KMS-11 (cell line): Measurements from ENCODE around the gene RASGRP2.

Experiments used
- H2AFZ ChIP-seq: fragments of 200-600 bp; sonication (generic); 2 replicates; pipeline ENCODE4 v1.6.1; 2016; ENCODE audit warnings: antibody characterized with exemption, mixed run types, low read depth
- H3K27ac ChIP-seq: fragments of 200-600 bp; sonication (generic); 2 replicates; pipeline ENCODE4 v1.6.1; 2016; ENCODE audit warnings: mild to moderate bottlenecking, mixed run types
- H3K27me3 ChIP-seq: fragments of 200-600 bp; sonication (generic); 2 replicates; pipeline ENCODE4 v1.6.1; 2017; ENCODE audit warnings: mild to moderate bottlenecking, low read depth, mixed run types, moderate library complexity; ENCODE audit not compliant: insufficient read depth
- H3K36me3 ChIP-seq: fragments of 200-600 bp; sonication (generic); 2 replicates; pipeline ENCODE4 v1.6.1; 2017; ENCODE audit warnings: mild to moderate bottlenecking, mixed run types; ENCODE audit not compliant: insufficient read depth
- H3K4me1 ChIP-seq: fragments of 200-600 bp; sonication (generic); 2 replicates; pipeline ENCODE4 v1.6.1; 2016; ENCODE audit warnings: mild to moderate bottlenecking, low read depth, mixed run types; ENCODE audit not compliant: poor library complexity, severe bottlenecking
- H3K4me2 ChIP-seq: fragments of 200-600 bp; sonication (generic); 2 replicates; pipeline ENCODE4 v1.7.0; 2016; ENCODE audit warnings: mild to moderate bottlenecking, mixed run types
- H3K4me3 ChIP-seq: fragments of 200-600 bp; sonication (generic); IDR thresholded peaks from 2 replicates; pipeline ENCODE4 v1.6.1; 2017; ENCODE audit warnings: low read depth, low read length, mixed read lengths; ENCODE audit not compliant: insufficient read depth
- H3K79me2 ChIP-seq: fragments of 200-600 bp; sonication (generic); 2 replicates; pipeline ENCODE4 v1.6.1; 2016; ENCODE audit warnings: low read depth, mixed run types; ENCODE audit not compliant: insufficient read depth
- H3K9ac ChIP-seq: fragments of 200-600 bp; sonication (generic); 2 replicates; pipeline ENCODE4 v1.6.1; 2016; ENCODE audit warnings: mild to moderate bottlenecking, mixed run types
- H4K20me1 ChIP-seq: fragments of 200-600 bp; sonication (generic); 2 replicates; pipeline ENCODE4 v1.6.1; 2016; ENCODE audit warnings: mild to moderate bottlenecking, mixed run types; ENCODE audit not compliant: insufficient read depth
- TF ChIP-seq, protein P1 (sequence below): fragments of 200-600 bp; sonication (generic); conservative IDR thresholded peaks from 2 replicates; pipeline ENCODE4 v1.6.1; 2017; ENCODE audit warnings: low read depth, mild to moderate bottlenecking, antibody characterized with exemption, low read length, moderate library complexity, mixed read lengths

RASGRP2 gene

DNA sequence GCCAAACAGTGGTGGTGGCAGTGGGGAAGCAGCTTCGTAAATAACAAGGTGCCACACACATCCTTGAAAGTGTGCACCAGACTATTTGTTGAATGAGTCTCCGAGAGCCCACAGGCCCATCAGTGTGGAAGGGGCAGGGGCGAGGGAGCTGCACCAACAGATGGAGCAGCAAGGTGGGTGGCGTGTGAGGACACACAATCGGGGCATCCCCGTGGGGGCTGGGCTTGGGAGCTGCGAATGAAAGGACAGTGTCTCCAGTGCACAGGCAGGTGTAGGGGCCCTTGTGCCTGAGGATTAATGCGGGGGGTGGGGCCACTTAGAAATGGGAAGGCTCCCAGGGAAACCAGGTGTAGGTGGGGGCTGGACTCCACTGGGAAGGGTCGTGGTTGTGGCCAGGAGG lies 23.8 kb downstream of the RASGRP2 start:
- Histone ChIP-seq H3K4me2 (no peak overlapping the region), H2AFZ (no peak overlapping the region), H3K27me3 (peaks cover 76% of the 10 kb centered on the region), H3K79me2 (no peaks in the 10 kb centered on the region), H4K20me1 (no peaks in the 10 kb centered on the region), H3K36me3 (no peaks in the 10 kb centered on the region), H3K4me1 (peaks cover 8% of the 10 kb centered on the region), H3K9ac (no peak overlapping the region), H3K27ac (no peak overlapping the region), H3K4me3 (no peak overlapping the region)
- TF ChIP-seq, protein P1, sequence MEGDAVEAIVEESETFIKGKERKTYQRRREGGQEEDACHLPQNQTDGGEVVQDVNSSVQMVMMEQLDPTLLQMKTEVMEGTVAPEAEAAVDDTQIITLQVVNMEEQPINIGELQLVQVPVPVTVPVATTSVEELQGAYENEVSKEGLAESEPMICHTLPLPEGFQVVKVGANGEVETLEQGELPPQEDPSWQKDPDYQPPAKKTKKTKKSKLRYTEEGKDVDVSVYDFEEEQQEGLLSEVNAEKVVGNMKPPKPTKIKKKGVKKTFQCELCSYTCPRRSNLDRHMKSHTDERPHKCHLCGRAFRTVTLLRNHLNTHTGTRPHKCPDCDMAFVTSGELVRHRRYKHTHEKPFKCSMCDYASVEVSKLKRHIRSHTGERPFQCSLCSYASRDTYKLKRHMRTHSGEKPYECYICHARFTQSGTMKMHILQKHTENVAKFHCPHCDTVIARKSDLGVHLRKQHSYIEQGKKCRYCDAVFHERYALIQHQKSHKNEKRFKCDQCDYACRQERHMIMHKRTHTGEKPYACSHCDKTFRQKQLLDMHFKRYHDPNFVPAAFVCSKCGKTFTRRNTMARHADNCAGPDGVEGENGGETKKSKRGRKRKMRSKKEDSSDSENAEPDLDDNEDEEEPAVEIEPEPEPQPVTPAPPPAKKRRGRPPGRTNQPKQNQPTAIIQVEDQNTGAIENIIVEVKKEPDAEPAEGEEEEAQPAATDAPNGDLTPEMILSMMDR = no peak

DNA sequence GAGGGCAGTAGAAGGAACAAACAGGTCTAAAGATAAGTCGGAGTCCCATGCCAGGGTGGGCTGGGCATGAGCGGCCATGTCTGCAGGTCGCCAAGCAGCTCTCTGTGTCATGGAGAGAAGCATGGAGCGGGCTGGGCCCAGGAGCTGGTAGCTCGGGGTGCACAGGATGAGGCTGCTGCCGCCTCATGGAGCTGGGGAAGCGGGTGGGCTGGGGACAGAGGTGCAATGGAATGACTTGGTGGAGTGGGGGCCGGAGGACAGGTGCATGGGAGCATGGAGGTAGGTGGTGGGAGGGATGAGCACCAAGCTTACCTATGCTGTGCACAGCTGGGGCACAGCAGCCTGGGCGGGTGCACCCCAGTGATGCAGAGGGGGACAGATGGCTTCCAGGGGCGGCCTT lies 24.5 kb downstream of the RASGRP2 start:
- H3K27ac ChIP-seq = no peak overlapping the region
- H3K79me2 ChIP-seq = no peaks in the 10 kb centered on the region
- H3K27me3 ChIP-seq = peaks cover 80% of the 10 kb centered on the region
- H2AFZ ChIP-seq = no peak overlapping the region
- H3K4me3 ChIP-seq = no peak overlapping the region
- H3K4me1 ChIP-seq = peaks cover 8% of the 10 kb centered on the region
- no peaks in the 10 kb centered on the region for H3K36me3 ChIP-seq
- H3K9ac ChIP-seq = no peak overlapping the region
- H4K20me1 ChIP-seq = no peaks in the 10 kb centered on the region
- H3K4me2 ChIP-seq = no peak overlapping the region
- TF ChIP-seq, protein P1 = no peak

DNA sequence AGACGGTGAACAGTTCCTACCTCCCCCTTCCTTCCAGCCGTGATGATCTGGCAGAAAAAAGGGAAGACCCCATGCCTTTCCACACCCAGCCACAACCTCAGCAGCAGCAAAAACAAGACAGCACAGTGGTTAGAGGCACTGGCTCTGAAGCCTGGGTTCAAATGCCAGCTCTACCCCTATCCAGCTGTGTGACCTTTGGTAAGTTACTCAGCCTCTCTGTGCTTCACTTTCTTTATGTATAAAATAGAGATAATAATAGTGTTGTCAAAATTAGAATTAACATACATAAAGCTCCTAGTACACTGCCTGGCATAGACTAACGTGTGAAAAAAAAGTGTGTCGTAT lies 25.2 kb downstream of the RASGRP2 start:
- no peak overlapping the region for H2AFZ ChIP-seq
- H3K27ac ChIP-seq = no peak overlapping the region
- H3K79me2 ChIP-seq = no peaks in the 10 kb centered on the region
- no peak overlapping the region for H3K4me3 ChIP-seq
- no peak overlapping the region for H3K4me2 ChIP-seq
- H3K36me3 ChIP-seq = no peaks in the 10 kb centered on the region
- TF ChIP-seq, protein P1 = no peak
- H3K9ac ChIP-seq = no peak overlapping the region
- no peaks in the 10 kb centered on the region for H4K20me1 ChIP-seq
- H3K27me3 ChIP-seq = peaks cover 87% of the 10 kb centered on the region
- H3K4me1 ChIP-seq = peaks cover 3% of the 10 kb centered on the region

DNA sequence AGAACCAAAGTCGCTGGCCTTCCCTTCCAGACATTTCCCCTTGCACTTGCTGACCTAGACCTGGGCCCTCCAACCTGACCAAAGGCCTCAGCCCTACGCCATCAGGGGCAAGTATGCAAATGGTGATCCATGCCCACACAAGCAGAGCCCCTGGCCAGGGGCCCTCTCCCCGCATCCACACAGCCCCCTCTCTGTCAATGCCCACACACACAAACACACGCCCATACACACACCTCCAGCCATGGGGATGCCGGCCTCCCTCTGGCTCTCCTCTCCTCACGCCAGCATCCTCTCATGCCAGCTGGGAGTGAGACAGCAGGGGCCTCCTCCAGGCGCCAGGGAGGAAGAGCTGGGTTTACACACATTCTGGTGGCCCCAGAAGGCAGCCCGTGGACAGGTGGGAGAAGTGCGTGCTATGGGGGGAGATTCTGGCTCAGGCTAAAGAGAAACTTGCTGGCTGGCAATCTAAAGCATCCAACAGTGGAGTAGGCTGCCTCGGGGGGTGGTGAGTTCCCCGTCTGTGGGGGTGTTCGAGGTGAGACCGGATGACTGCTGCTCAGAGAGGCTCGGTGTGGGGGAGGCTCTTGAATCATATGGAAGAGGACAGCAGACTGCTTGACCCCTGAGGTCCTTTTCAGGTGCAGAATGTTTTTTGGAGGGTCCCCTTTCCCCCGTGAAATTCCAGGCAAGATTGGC lies 25.7 kb downstream of the RASGRP2 start:
- H3K79me2 ChIP-seq = no peaks in the 10 kb centered on the region
- peaks cover 87% of the 10 kb centered on the region for H3K27me3 ChIP-seq
- no peaks in the 10 kb centered on the region for H3K36me3 ChIP-seq
- no peaks in the 10 kb centered on the region for H4K20me1 ChIP-seq
- H3K4me2 ChIP-seq = no peak overlapping the region
- H3K27ac ChIP-seq = no peak overlapping the region
- H3K4me1 ChIP-seq = no peaks in the 10 kb centered on the region
- TF ChIP-seq, protein P1 = no peak
- H3K4me3 ChIP-seq = no peak overlapping the region
- H2AFZ ChIP-seq = no peak overlapping the region
- no peak overlapping the region for H3K9ac ChIP-seq
